GM21360 (cell line): ENCODE measurements around the gene DYNLT4.
"Not testable (repeated sequence)": the region's sequence is repeated elsewhere in the genome, so short reads cannot be mapped to it uniquely, and the experiment has no call there.

ENCODE experiments used
- ATAC-seq: cut with Tn5 transposase; IDR thresholded peaks from one replicate; pipeline ENCODE4 v1.9.1; 2021; ENCODE audit warnings: mild to moderate bottlenecking, moderate library complexity; ENCODE audit not compliant: unreplicated experiment

DYNLT4 gene

DNA sequence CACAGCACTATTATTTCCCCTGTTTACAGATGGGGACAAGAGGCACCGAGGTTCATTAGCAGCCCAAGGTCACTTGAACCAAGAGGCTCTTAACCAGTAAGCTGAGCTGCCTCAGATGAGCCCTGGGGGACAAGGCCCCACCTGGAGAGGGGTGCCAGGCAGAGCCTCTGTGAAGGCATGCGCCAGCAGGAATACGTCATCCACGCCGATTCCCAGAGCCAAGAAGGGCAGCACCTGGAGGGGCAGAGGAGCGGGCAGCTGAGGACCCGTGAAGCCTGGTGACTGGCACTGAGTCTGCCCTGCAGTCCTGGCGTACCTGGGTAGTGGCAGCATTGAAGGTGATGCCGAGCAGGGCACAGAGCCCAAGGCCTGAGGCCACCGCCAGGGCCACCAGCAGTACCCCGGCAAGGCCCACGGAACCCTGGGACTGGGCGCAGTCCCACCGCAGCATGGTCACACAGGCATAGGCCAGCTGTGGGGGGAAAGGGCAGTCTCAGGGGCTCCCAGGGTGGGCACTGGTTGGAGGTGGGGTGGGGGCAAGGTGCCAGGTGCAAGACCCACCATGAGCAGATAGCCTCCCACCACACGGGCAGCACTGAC is 21.8 kb upstream of the DYNLT4 start:
- no peak for ATAC-seq

DNA sequence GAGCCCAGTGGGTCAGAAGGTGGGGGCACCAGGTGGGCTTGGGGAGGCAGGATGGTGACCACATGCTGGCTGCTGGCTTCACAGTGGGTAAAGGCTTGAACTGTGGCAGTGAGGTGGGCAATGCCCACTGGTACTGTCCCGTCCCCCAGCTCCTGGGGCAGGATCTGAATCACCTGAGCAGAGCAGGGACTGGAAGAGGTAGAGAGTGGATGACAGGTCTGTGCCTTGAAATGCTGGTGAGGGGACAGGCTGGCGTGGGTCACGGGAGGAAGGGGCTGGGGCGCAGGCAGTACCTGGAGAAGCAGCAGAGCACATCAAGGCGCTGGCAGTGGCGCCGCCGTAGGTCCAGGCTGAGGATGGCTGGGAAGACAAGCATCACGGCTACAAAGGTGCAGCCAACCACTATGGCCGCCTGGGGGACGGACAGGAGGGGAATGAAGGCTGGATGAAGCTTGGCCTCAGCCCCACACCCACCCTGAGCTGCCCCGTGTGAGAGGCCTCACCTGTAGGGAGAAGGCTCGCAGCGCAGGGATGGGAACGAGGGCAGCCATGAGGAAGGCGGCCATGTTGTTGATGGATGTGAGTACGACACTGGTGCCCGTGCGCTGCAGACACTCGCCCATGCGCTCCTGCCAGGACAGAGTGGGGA is 21.0 kb upstream of the DYNLT4 start:
- no peak for ATAC-seq

DNA sequence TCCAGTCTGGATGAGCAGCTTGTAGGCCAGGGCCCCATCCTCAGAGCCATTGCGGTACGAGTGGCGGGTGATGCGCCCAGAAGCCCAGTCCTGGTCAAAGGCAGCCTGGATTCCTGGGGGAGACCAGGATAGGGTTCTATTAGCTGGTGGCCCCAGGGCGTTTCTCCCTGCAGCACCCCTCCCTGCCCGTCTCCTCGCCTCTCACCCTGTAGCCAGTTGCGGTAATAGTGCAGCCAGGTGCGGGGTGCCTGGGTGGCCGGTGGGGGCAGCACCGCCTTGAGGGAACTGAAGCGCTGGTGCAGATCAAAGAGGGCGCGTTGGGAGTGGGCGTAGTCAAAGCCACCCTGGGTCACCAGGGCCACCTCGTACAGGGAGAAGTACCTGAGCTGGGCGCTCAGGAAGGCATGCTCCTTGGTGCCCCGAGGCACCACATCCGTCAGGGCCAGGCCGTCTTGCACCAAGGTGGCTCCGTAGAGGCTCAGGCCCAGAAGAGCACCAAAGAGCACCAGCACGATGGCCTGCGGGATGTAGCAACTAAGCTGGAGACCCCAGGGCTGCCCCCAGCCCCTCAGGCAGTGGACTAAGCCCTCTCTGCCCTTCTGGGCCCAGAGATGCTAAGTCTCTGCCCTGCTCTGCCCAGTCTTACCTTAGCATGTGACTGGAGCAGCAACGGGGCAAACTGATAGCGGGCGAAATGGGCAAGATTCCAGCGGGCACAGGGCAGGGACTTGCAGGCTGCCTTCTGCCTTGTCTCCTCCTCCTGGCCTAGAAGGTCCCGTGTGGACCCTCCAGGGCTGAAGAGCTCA is 20.2 kb upstream of the DYNLT4 start:
- ATAC-seq = no peak

DNA sequence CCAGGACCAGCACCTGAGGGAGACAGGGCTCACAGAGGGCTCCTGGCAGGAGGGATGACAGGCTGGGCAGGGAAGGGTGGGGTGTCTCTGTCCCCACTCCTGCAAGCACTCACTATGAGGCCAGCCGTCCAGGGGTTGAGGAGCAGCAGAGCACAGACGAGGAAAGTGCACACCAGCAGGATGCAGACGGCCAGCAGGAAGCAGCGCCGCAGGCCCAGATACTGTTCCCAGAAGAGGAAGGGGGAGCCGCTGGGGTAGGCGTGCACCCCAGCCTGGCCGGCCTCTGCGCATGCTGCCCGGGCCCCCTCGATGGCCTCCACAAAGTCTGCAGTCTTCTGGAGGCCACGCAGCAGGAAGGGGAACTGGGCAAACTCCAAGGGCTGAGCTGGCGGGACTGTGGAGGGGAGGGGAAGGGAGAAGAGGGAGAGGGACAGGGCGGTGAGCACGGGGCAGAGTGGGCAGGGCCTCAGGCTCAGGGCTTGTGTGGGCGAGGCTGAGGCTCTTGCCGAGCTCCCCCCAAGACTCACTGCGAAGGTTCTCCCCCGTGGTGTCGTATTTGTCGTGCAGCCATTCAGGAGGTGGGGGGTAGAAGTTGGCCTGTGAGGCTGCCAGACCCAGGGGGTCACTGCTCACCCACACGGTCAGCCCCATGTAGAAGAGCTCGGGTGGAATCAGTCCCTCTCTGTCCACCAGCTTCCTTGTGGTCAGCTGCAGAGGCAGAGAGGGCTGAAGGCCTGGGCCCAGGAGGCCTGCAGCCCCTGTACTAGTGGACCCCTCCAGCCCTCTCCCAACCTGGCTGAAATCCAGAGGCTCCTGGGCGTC is 19.4 kb upstream of the DYNLT4 start:
- no peak for ATAC-seq

DNA sequence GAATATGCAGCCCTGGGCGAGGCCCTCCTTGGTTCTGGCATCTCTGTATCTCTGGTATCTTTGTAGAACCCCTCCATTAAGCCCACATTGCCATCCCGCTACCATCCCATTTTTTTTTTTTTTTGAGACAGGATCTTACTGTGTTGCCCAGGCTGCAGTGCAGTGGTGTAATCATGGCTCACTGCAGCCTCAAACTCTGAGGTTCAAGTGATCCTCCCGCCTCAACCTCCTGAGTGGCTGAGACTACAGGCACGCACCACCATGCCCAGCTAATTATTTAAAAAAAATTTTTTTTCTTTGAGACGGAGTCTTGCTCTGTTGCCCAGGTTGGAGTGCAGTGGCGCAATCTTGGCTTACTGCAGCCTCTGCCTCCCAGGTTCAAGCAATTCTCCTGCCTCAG is 17.2 kb upstream of the DYNLT4 start:
- ATAC-seq = not testable (repeated sequence)

DNA sequence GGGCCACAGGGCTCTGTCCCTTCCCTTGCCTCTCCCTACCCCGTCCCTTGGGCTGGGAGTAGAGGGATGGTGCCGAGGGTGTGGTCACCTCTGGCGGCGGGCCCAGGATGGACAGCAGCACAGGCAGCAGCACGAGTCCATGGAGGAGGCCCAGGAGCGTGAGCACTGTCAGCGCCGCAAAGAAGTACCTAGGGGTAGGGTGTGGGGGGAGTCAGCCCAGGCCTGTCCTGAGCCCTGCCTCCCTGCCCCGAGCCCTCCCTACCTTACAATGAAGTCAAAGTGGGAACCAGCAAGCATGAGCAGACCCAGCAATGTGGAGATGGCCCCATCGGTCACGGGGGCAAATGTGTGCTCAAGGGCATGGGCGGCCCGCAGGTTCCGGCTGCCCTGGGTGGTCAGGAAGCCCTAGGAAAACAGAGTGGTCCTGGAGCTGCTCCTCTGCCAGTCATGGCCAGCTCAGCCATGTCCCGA is 15.9 kb upstream of the DYNLT4 start:
- no peak for ATAC-seq

DNA sequence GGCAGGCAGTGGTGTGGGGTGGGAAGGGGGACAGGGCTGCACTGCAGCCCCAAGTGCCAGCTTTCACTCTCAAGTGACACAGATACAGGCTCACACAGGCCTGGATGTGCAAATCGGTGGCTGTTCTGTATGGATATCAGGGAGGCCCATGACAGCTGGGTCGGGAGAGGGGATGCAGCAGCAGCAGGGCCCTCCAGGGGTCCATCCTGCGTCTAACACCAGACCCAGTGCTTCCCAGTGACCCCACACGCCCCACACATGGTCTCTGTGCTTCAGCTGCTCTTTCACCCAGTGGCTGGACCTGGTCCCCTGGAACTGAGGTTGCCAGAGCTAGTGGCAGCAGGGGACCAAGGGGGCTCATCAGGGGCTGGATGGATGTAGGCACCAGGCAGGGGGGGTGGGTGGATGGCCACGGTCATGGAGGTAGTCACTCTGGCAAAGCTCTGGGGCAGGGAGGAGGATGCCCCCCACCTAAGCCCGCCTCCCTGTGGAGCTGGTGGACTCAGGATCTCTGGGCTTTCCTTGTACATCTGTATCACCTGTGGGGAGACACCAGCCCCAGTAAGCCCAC is 15.1 kb upstream of the DYNLT4 start:
- no peak for ATAC-seq

DNA sequence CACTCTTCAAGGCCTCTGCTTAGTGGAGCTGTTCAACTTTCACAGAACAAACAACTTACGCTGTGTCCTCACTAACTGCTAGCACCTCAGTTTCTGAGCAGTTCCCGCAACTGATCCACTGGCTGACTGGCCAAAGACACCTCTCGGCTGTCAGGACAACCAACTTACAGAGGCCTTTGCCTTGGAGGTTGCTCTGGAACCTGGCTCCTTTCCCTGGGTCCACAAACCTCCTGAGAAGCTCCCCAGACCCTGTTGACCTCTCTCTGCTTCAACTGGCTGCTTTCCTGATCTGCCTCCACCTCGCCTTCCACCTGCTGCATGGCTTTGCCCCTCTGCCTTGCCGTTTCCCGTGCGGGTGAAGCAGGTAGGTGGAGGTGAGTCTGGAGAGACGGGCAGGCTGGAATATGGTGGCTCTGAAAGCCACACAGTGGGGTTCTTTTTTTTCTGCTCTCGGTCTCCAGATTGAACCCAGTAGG is 14.1 kb upstream of the DYNLT4 start:
- no peak for ATAC-seq

DNA sequence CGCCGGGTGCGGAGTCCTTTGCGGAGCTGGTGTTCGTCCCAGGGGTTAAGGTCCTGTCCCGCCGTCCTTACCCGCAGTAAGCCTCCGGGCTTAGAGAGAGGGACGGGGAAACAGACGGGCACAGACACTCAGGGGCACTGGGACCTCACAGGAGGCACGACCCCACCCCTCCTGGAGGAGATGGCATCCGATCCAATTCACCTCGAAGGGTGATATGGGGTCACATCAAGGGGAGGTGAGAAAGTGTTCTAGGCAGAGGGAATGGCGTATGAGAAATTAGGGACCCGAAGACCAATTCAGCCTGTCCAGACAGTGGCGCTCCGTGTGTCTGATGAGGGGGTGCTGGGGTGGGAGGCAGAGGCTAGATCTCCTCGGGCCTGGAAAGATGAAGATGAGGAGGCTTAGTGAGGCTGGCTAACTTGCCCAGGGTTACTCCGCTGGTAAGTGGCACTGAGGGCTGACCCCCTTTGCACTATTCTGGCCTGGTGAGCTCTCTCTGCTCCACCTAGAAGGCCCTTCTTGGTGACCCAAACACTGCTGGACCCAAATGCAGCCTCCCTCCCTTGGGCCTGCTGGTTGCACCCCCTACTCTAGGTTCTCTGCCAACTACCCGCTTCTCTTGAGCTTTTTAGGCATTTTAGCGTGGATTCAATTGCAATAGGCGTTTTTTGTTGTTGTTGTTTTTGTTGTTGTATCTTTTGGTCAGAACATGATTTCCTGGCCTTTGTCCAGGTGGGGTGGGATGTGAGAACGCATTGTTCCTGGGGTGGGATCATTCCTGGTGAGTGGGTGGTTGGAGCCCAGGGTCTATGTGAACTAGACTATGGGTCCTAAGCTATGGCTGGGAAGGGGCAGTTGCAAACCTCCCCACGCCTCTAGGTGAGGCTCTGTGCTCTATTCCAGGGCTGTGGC is 13.4 kb upstream of the DYNLT4 start:
- no peak for ATAC-seq

DNA sequence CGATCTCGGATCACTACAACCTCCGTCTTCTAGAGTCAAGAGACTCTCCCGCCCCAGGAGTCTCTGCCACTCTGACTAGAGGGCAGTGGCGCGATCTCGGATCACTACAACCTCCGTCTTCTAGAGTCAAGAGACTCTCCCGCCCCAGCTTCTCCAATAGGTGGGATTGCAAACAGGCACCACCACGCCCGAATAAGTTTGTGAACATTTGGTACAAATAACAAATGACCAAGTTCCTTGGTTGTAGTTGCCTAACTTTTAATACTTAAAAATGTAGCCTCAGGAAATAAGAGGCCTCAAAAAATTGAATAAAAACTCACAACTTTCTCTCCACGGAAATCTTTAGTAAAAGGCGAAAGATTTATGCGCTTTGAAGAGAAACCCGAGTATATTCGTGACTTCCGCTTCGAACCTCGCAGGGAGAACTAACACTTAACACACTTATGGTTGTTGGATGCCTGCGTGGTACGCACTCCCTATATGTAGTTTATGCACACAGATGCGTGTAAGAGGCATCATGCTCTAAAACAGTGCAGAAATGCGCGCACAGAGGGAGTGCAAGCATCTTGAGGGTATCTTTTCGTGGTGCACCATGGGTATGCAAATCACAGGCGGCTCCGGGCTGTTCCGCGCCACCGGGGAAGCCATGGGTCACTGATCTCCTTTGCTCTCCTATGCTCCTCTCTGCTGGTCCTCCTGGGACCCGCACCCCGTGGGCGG is 12.6 kb upstream of the DYNLT4 start:
- peak; percentile 77 for ATAC-seq

DNA sequence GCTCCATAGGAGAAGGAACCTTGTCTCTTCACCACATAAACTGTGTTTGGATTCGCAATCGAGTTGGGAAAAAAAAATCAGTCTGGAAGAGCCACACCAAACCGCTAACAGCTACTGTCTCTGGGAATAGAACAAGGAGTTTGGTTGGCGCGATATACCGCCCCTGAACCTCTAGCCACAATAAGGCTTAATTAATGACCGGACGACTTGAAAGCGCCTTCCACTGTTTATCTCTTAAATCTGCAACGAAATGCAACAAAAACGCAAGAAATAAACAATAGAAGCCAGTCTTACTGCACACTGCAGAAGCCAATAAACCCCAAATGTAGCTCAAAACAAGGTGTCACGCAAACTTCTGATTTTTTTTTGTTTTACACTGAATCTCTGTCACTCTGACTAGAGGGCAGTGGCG is 12.1 kb upstream of the DYNLT4 start:
- ATAC-seq = no peak

DNA sequence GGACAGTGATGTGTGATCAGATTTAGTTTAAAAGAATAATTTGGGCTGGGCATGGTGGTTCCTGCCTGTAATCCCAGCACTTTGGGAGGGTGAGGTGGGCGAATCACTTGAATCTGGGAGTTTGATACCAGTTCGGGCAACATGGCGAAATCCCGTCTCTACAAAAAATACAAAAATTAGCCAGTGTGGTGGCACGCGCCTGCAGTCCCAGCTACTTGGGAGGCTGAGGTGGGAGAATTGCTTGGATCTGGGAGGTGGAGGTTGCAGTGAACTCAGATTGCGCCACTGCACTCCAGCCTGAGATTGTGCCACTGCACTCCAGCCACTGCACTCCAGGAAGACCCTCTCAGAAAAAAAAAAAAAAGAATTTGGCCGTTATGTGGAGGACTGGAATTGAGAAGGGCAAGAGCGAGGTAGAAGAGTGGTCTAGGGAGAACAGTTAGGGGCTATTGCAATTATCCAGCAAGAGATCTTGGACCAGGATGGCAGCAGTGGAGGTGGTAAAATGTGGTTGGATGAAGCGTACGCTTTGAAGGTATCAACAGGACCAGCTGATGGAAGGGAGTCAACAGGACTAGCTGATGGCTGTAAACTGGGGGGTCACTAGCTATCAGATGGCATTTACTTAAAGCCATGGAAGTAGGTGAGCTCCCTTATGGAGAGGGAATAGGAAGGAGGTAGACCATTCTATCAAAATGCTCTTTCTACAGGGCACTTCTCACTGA is 10.8 kb upstream of the DYNLT4 start:
- ATAC-seq = no peak

DNA sequence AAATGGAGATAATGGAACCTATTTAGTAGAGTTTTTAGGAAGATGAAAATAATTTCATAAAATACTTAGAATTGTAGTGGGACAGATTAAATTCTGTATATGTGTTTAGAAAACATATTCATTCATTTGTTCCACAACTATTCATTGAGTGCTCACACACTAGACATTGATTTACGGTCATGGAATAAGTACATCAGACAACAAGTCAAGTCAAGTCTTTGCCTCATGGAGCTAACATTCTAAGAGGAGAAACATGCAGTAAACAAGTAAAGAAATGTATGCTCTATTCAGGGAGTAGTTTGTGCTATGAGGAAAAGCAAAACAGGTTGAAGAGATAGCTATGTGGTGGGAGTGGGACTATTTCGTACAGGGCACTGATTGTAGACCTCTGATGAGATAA is 10.2 kb upstream of the DYNLT4 start:
- no peak for ATAC-seq

DNA sequence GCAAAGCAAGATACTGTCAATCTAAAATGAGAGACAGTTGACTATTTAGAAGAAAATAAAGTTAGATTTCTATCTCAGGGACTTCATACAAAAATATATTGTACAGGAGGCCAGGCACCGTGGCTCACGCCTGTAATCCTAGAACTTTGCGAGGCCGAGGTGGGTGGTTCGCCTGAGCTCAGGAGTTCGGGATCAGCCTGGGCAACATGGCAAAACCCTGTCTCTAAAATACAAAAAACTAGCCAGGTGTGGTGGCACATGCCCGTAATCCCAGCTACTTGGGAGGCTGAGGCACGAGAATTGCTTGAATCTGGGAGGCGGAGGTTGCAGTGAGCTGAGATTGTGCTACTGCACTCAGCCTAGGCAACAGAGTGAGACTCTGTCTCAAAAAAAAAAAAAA is 8.8 kb upstream of the DYNLT4 start:
- ATAC-seq = not testable (repeated sequence)

DNA sequence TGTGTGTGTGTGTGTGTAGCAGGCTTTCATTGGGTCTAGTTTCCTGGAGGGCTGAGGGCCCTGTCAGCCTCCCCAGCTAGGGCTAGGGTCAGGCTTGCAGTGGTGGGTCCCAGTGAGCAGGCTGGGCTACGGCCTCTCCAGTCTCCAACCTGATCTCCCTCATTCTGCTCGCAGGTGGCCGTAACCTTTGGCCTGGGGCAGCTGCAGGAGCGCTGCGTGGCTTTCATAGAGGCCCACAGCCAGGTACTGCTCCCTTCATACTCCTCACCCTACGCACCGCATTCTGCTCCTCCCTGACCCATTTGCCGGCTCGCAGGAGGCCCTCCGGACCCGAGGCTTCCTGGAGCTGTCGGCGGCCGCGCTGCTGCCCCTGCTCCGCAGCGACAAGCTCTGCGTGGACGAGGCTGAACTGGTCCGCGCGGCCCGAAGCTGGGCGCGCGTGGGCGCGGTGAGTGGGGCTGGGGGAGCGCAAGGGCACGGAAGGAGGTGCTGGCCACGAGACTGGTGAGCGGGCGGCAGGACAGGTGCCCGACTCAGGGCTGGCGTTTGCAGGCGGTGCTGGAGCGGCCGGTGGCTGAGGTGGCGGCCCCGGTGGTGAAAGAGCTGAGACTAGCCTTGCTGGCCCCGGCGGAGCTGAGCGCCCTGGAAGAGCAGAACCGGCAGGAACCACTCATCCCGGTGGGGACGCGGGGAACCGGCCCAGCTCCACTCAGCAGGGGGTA is 5.8 kb upstream of the DYNLT4 start:
- ATAC-seq = no peak

DNA sequence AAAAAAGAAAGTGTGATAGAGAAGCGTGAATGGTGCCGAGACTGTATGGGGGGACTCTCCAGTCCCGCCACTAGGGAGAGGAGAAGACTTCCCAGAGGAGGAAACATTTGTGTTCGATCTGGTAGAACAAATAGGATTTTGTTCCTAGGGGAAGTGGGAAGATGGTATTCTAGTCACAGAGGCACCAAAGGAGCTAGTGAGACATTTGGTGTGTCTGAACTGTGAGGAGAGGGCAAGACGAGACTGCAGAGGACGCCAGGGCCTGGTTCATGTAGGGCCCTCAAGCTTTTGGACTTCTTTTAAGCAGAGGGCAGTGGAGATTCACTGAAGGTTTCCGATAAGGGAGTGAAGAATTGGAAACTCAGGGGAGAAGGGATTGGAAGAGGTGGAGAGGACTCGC is 4.1 kb upstream of the DYNLT4 start:
- ATAC-seq = no peak

DNA sequence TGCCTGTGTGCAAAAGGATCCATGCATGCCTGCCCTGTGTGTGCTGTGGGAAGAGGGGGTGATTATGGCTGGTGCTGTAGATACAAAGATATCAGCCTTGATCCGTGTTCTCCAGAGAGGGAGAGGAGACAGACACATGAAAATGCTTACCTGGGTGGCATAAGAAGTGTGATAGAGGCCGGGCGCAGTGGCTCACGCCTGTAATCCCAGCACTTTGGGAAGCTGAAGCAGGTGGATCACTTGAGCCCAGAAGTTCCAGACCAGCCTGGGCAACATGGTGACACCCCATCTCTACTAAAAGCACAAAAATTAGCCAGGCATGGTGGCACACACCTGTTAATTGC is 3.6 kb upstream of the DYNLT4 start:
- ATAC-seq = not testable (repeated sequence)
